Brain pericyte (primary cell): Measurements from ENCODE around the gene GOLGA1.
"Not testable (repeated sequence)": the region's sequence is repeated elsewhere in the genome, so short reads cannot be mapped to it uniquely, and the experiment has no call there.

Source experiments
- DNase-seq: peaks from one replicate; pipeline ENCODE4 v3.0.0-alpha.2; 2012; ENCODE audit warnings: low read depth, low spot score

GOLGA1 gene

GRCh38 chr9:124940894-124941678 is at the start of gene GOLGA1:
GOLGA1 (minus strand) TSS chr9:124941083; CDS start chr9:124938711, 2,372 bp downstream.
- peak; percentile 84 for DNase-seq

- DNase-seq = no peak
Observed at GRCh38 chr9:124983698-124984097, 42.8 kb upstream of the GOLGA1 start.

GRCh38 chr9:124980431-124980830 is 39.5 kb upstream of the GOLGA1 start:
- DNase-seq = no peak

GRCh38 chr9:124975131-124975530 is 34.2 kb upstream of the GOLGA1 start:
- DNase-seq = no peak

- no peak for DNase-seq
Observed at GRCh38 chr9:124973807-124974206, 32.9 kb upstream of the GOLGA1 start.

GRCh38 chr9:124972241-124972770 is 31.4 kb upstream of the GOLGA1 start:
- DNase-seq = no peak

- no peak for DNase-seq
Observed at GRCh38 chr9:124969401-124969800, 28.5 kb upstream of the GOLGA1 start.

- DNase-seq = no peak
Observed at GRCh38 chr9:124968238-124968637, 27.4 kb upstream of the GOLGA1 start.

- DNase-seq = not testable (repeated sequence)
Observed at GRCh38 chr9:124965775-124966568, 25.1 kb upstream of the GOLGA1 start.

GRCh38 chr9:124964604-124965003 is 23.7 kb upstream of the GOLGA1 start:
- no peak for DNase-seq

GRCh38 chr9:124964056-124964455 is 23.2 kb upstream of the GOLGA1 start:
- no peak for DNase-seq

GRCh38 chr9:124960409-124960752 is 19.5 kb upstream of the GOLGA1 start:
- no peak for DNase-seq

GRCh38 chr9:124959671-124960408 is 19.0 kb upstream of the GOLGA1 start:
- not testable (repeated sequence) for DNase-seq

- no peak for DNase-seq
Observed at GRCh38 chr9:124954255-124954654, 13.4 kb upstream of the GOLGA1 start.

GRCh38 chr9:124950050-124950718 is 9.3 kb upstream of the GOLGA1 start:
- no peak for DNase-seq

- no peak for DNase-seq
Observed at GRCh38 chr9:124949387-124949786, 8.5 kb upstream of the GOLGA1 start.

- no peak for DNase-seq
Observed at GRCh38 chr9:124947727-124948391, 7.0 kb upstream of the GOLGA1 start.

GRCh38 chr9:124946167-124946566 is 5.3 kb upstream of the GOLGA1 start:
- DNase-seq = no peak

- DNase-seq = peak; percentile 25
Observed at GRCh38 chr9:124941679-124942561, 1.0 kb upstream of the GOLGA1 start.

- DNase-seq = no peak
Observed at GRCh38 chr9:124940521-124940893, 376 bp downstream of the GOLGA1 start.
